H1 (cell line): ENCODE measurements around the gene CIDEA. TPM values are rescaled to one million over a fixed set of nuclear protein-coding genes. Genes with fewer than 3 reads are reported as not detected.

Experiments used
- BRCA1 ChIP-seq: IDR thresholded peaks from 2 replicates; pipeline ENCODE4 v1.6.1; 2012; ENCODE audit warnings: low read depth, low read length, improper control_type of control experiment
- PHF8 ChIP-seq: fragments of 200-600 bp; sonication (generic); conservative IDR thresholded peaks from 2 replicates; pipeline ENCODE4 v1.7.1; 2012; ENCODE audit warnings: low read depth, mild to moderate bottlenecking, inconsistent platforms, low read length, moderate library complexity
- POLR2AphosphoS5 ChIP-seq: IDR thresholded peaks from 2 replicates; pipeline ENCODE4 v1.6.1; 2011; ENCODE audit warnings: low read depth, low read length
- SIN3A ChIP-seq, 2 experiments: IDR thresholded peaks in 1 of 2; conservative IDR thresholded peaks in 1 of 2; 2 replicates each; pipeline ENCODE4 v1.6.1; 2011 to 2012; ENCODE audit warnings: low read length in 2 of 2, improper control_type of control experiment in 1 of 2, low read depth in 1 of 2, mild to moderate bottlenecking in 1 of 2
- SRF ChIP-seq: IDR thresholded peaks from 2 replicates; pipeline ENCODE4 v1.6.1; 2011; ENCODE audit warnings: mild to moderate bottlenecking, low read depth, low read length, moderate library complexity
- polyA plus RNA-seq, 7 experiments: library from polyadenylated mRNA; depleted of rRNA in 3 of 7; stranded (reverse) in 5 of 7; unstranded in 2 of 7; fragments of >200 nt in 5 of 7; fragments of 200-250 nt in 2 of 7; gene quantifications; 1 replicate in 5 of 7; 2 replicates in 1 of 7; 4 replicates in 1 of 7; pipeline versions ENCODE4 v1.2.1 to v1.2.3, GENCODE V29; 2011 to 2013; ENCODE audit warnings: missing spikeins in 2 of 7, mixed read lengths in 2 of 7
- total RNA-seq: library from RNA; stranded (reverse); fragmentation: NEBNext Ultra II Directional; extraction: Animal tissue kit (Norgen Biotek cat#: 25700); gene quantifications from 2 replicates; pipeline ENCODE4 v1.2.1, GENCODE V29; 2021

CIDEA gene
- total and polyA plus RNA-seq, 2 of the 8 experiments (the other 6 are each of a cell fraction or from before 2014, with no cell fraction given) = not detected

DNA sequence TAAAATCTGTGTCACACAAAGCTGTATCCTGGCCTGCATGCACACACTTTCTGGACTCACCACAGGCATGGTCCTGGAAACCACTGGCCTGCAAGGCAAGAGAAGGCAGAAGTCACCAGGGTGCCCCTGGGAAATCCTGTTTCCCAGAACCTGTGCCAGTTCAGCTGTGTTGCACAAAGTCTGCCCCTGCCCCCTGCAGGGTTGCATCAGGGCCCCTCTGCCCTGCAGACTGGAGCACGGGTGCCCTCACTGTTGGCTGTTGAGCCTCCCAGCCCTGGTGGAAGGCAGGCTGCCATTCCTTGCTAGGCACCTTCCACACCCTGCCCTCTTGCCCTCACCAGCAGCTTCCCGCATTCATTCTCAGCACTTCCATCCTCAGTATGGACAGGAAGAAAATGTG lies 35.9 kb downstream of the CIDEA start (continued):
- TF ChIP-seq PHF8 = no peak
- TF ChIP-seq POLR2AphosphoS5 = no peak
- TF ChIP-seq SRF = no peak
- no peak for TF ChIP-seq SIN3A (conservative IDR thresholded peaks at IDR 0.05 in 1 of 2, IDR thresholded peaks at IDR 0.05 in 1 of 2; ENCODE audit: low read depth in 1 of 2, low read length in 2 of 2)
- TF ChIP-seq BRCA1 = no peak
